ENCODE results near the gene C14orf132. TPM values are rescaled to one million over a fixed set of nuclear protein-coding genes. Genes with fewer than 3 reads are reported as not detected.

The C14orf132 gene
- total and polyA plus RNA-seq, 9 donors = 13.6 to 26.6 (median 18.5) TPM

- Histone ChIP-seq H3K9me3 (replicated peaks; ENCODE audit: control insufficient read depth, low read depth, low read length) (peaks cover 3% of the 10 kb centered on the region), H3K27me3 (ENCODE audit: control insufficient read depth, insufficient read depth, low read length) (no peaks in the 10 kb centered on the region), H3K36me3 (ENCODE audit: control insufficient read depth, insufficient read depth, low read length) (no peaks in the 10 kb centered on the region), H3K4me1 (ENCODE audit: control insufficient read depth, insufficient read depth, low read length) (no peaks in the 10 kb centered on the region), H3K27ac (ENCODE audit: low read length) (no peak overlapping the region), H3K4me3 (ENCODE audit: low read length) (no peak overlapping the region)
- WGBS (ENCODE audit: insufficient coverage) = 50% methylated on average over 7 of the region's 7 CpGs
- DNase-seq = no peak
Observed at GRCh38 chr14:96117101-96117897, 78.1 kb downstream of the C14orf132 start.

- Histone ChIP-seq H3K4me1 (ENCODE audit: control insufficient read depth, insufficient read depth, low read length) (no peaks in the 10 kb centered on the region), H3K36me3 (ENCODE audit: control insufficient read depth, insufficient read depth, low read length) (no peaks in the 10 kb centered on the region), H3K27me3 (ENCODE audit: control insufficient read depth, insufficient read depth, low read length) (no peaks in the 10 kb centered on the region), H3K27ac (ENCODE audit: low read length) (no peak overlapping the region), H3K9me3 (replicated peaks; ENCODE audit: control insufficient read depth, low read depth, low read length) (peaks cover 3% of the 10 kb centered on the region), H3K4me3 (ENCODE audit: low read length) (no peak overlapping the region)
- no peak for DNase-seq
- WGBS (ENCODE audit: insufficient coverage) = 74% methylated on average over 4 of the region's 6 CpGs
Observed at GRCh38 chr14:96117960-96118359, 78.8 kb downstream of the C14orf132 start.

GRCh38 chr14:96118391-96118790, 79.2 kb downstream of the C14orf132 start:
- no peak for DNase-seq
- no peaks in the 10 kb centered on the region for H3K36me3 ChIP-seq (ENCODE audit: control insufficient read depth, insufficient read depth, low read length)
- no peaks in the 10 kb centered on the region for H3K4me1 ChIP-seq (ENCODE audit: control insufficient read depth, insufficient read depth, low read length)
- H3K27me3 ChIP-seq (ENCODE audit: control insufficient read depth, insufficient read depth, low read length) = no peaks in the 10 kb centered on the region
- no peak overlapping the region for H3K4me3 ChIP-seq (ENCODE audit: low read length)
- H3K27ac ChIP-seq (ENCODE audit: low read length) = no peak overlapping the region
- WGBS (ENCODE audit: insufficient coverage) = no CpG with 5 or more reads among the region's 3 CpGs
- peaks cover 1% of the 10 kb centered on the region for H3K9me3 ChIP-seq (replicated peaks; ENCODE audit: control insufficient read depth, low read depth, low read length)

GRCh38 chr14:96119947-96120346, 80.8 kb downstream of the C14orf132 start:
- H3K27ac ChIP-seq (ENCODE audit: low read length) = no peak overlapping the region
- no peaks in the 10 kb centered on the region for H3K27me3 ChIP-seq (ENCODE audit: control insufficient read depth, insufficient read depth, low read length)
- H3K36me3 ChIP-seq (ENCODE audit: control insufficient read depth, insufficient read depth, low read length) = no peaks in the 10 kb centered on the region
- WGBS (ENCODE audit: insufficient coverage) = no CpG with 5 or more reads among the region's 2 CpGs
- no peak overlapping the region for H3K4me3 ChIP-seq (ENCODE audit: low read length)
- DNase-seq = no peak
- no peaks in the 10 kb centered on the region for H3K9me3 ChIP-seq (replicated peaks; ENCODE audit: control insufficient read depth, low read depth, low read length)
- no peaks in the 10 kb centered on the region for H3K4me1 ChIP-seq (ENCODE audit: control insufficient read depth, insufficient read depth, low read length)

GRCh38 chr14:96120392-96120791, 81.2 kb downstream of the C14orf132 start:
- WGBS (ENCODE audit: insufficient coverage) = 52% methylated on average over 2 of the region's 3 CpGs
- Histone ChIP-seq H3K27me3 (ENCODE audit: control insufficient read depth, insufficient read depth, low read length) (no peaks in the 10 kb centered on the region), H3K9me3 (replicated peaks; ENCODE audit: control insufficient read depth, low read depth, low read length) (no peaks in the 10 kb centered on the region)

GRCh38 chr14:96120941-96121340, 81.8 kb downstream of the C14orf132 start:
- no peak overlapping the region for H3K27ac ChIP-seq (ENCODE audit: low read length)
- H3K4me3 ChIP-seq (ENCODE audit: low read length) = no peak overlapping the region
- no peaks in the 10 kb centered on the region for H3K36me3 ChIP-seq (ENCODE audit: control insufficient read depth, insufficient read depth, low read length)
- H3K9me3 ChIP-seq (replicated peaks; ENCODE audit: control insufficient read depth, low read depth, low read length) = no peaks in the 10 kb centered on the region
- no peak for DNase-seq
- H3K4me1 ChIP-seq (ENCODE audit: control insufficient read depth, insufficient read depth, low read length) = no peaks in the 10 kb centered on the region
- no CpG with 5 or more reads among the region's 4 CpGs for WGBS (ENCODE audit: insufficient coverage)
- no peaks in the 10 kb centered on the region for H3K27me3 ChIP-seq (ENCODE audit: control insufficient read depth, insufficient read depth, low read length)

More at GRCh38 chr14:96120392-96120791, 81.2 kb downstream of the C14orf132 start:
- Histone ChIP-seq H3K4me1 (ENCODE audit: control insufficient read depth, insufficient read depth, low read length) (no peaks in the 10 kb centered on the region), H3K27ac (ENCODE audit: low read length) (no peak overlapping the region), H3K36me3 (ENCODE audit: control insufficient read depth, insufficient read depth, low read length) (no peaks in the 10 kb centered on the region), H3K4me3 (ENCODE audit: low read length) (no peak overlapping the region)
- DNase-seq = no peak

GRCh38 chr14:96121660-96122395, 82.7 kb downstream of the C14orf132 start:
- no peaks in the 10 kb centered on the region for H3K27me3 ChIP-seq (ENCODE audit: control insufficient read depth, insufficient read depth, low read length)
- H3K9me3 ChIP-seq (replicated peaks; ENCODE audit: control insufficient read depth, low read depth, low read length) = no peaks in the 10 kb centered on the region
- H3K36me3 ChIP-seq (ENCODE audit: control insufficient read depth, insufficient read depth, low read length) = no peaks in the 10 kb centered on the region
- no peak for DNase-seq
- WGBS (ENCODE audit: insufficient coverage) = 74% methylated on average over 2 of the region's 4 CpGs
- H3K4me3 ChIP-seq (ENCODE audit: low read length) = no peak overlapping the region
- H3K27ac ChIP-seq (ENCODE audit: low read length) = no peak overlapping the region
- peaks cover 6% of the 10 kb centered on the region for H3K4me1 ChIP-seq (ENCODE audit: control insufficient read depth, insufficient read depth, low read length)

GRCh38 chr14:96122496-96122895, 83.3 kb downstream of the C14orf132 start:
- no peak overlapping the region for H3K27ac ChIP-seq (ENCODE audit: low read length)
- no peak overlapping the region for H3K4me3 ChIP-seq (ENCODE audit: low read length)
- H3K36me3 ChIP-seq (ENCODE audit: control insufficient read depth, insufficient read depth, low read length) = no peaks in the 10 kb centered on the region
- no peaks in the 10 kb centered on the region for H3K27me3 ChIP-seq (ENCODE audit: control insufficient read depth, insufficient read depth, low read length)
- WGBS (ENCODE audit: insufficient coverage) = 0% methylated on average over 1 of the region's 6 CpGs
- DNase-seq = no peak
- no peaks in the 10 kb centered on the region for H3K9me3 ChIP-seq (replicated peaks; ENCODE audit: control insufficient read depth, low read depth, low read length)
- H3K4me1 ChIP-seq (ENCODE audit: control insufficient read depth, insufficient read depth, low read length) = peaks cover 10% of the 10 kb centered on the region

GRCh38 chr14:96125536-96125935, 86.4 kb downstream of the C14orf132 start:
- H3K4me1 ChIP-seq (ENCODE audit: control insufficient read depth, insufficient read depth, low read length) = peaks cover 10% of the 10 kb centered on the region
- 20% methylated on average over 1 of the region's 3 CpGs for WGBS (ENCODE audit: insufficient coverage)
- no peaks in the 10 kb centered on the region for H3K27me3 ChIP-seq (ENCODE audit: control insufficient read depth, insufficient read depth, low read length)
- H3K9me3 ChIP-seq (replicated peaks; ENCODE audit: control insufficient read depth, low read depth, low read length) = no peaks in the 10 kb centered on the region
- no peaks in the 10 kb centered on the region for H3K36me3 ChIP-seq (ENCODE audit: control insufficient read depth, insufficient read depth, low read length)
- peak; percentile 29 for DNase-seq
- H3K27ac ChIP-seq (ENCODE audit: low read length) = peak overlapping the region; percentile 59
- no peak overlapping the region for H3K4me3 ChIP-seq (ENCODE audit: low read length)

- H3K9me3 ChIP-seq (replicated peaks; ENCODE audit: control insufficient read depth, low read depth, low read length) = no peaks in the 10 kb centered on the region
- H3K27me3 ChIP-seq (ENCODE audit: control insufficient read depth, insufficient read depth, low read length) = no peaks in the 10 kb centered on the region
- H3K4me3 ChIP-seq (ENCODE audit: low read length) = no peak overlapping the region
- H3K4me1 ChIP-seq (ENCODE audit: control insufficient read depth, insufficient read depth, low read length) = peaks cover 10% of the 10 kb centered on the region
- no peaks in the 10 kb centered on the region for H3K36me3 ChIP-seq (ENCODE audit: control insufficient read depth, insufficient read depth, low read length)
- peak overlapping the region; percentile 59 for H3K27ac ChIP-seq (ENCODE audit: low read length)
- WGBS (ENCODE audit: insufficient coverage) = 60% methylated on average over 3 of the region's 7 CpGs
- peak; percentile 73 for DNase-seq
Observed at GRCh38 chr14:96126339-96126782, 87.2 kb downstream of the C14orf132 start.

All from muscle of leg (tissue), 11 donors.